ENCODE measurements around the gene PHF14.

- TF ChIP-seq, protein P1, sequence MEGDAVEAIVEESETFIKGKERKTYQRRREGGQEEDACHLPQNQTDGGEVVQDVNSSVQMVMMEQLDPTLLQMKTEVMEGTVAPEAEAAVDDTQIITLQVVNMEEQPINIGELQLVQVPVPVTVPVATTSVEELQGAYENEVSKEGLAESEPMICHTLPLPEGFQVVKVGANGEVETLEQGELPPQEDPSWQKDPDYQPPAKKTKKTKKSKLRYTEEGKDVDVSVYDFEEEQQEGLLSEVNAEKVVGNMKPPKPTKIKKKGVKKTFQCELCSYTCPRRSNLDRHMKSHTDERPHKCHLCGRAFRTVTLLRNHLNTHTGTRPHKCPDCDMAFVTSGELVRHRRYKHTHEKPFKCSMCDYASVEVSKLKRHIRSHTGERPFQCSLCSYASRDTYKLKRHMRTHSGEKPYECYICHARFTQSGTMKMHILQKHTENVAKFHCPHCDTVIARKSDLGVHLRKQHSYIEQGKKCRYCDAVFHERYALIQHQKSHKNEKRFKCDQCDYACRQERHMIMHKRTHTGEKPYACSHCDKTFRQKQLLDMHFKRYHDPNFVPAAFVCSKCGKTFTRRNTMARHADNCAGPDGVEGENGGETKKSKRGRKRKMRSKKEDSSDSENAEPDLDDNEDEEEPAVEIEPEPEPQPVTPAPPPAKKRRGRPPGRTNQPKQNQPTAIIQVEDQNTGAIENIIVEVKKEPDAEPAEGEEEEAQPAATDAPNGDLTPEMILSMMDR (IDR thresholded peaks at IDR 0.05), result no peak
- TF ChIP-seq POLR2A (IDR thresholded peaks at IDR 0.05), result no peak
These were observed 109.0 kb downstream of the PHF14 start for GRCh38 chr7:11082552-11083213.

All from esophagus squamous epithelium (tissue), 4 donors.